Stimulated activated CD4-positive, alpha-beta T cell treated with anti-CD3 and anti-CD28 coated beads, Interleukin-15, amount 100 ng/mL, for 1 hour (primary cell): Measurements from ENCODE around the gene PLCXD1.
"Not testable (repeated sequence)": the region's sequence is repeated elsewhere in the genome, so short reads cannot be mapped to it uniquely, and the experiment has no call there.

Experiments
- DNase-seq, 2 donors: peaks; one replicate each; pipeline ENCODE4 v3.0.0-alpha.2; 2020; ENCODE audit warnings: low read depth in 1 of 2, low spot score in 1 of 2

Gene PLCXD1

GRCh38 chrX:349702-350101 is 68.5 kb downstream of the PLCXD1 start:
- DNase-seq = no peak

GRCh38 chrX:350148-350533 is 69.0 kb downstream of the PLCXD1 start:
- no peak for DNase-seq

GRCh38 chrX:350534-351323 is 69.5 kb downstream of the PLCXD1 start:
- DNase-seq = no peak

- not testable (repeated sequence) for DNase-seq
Observed at GRCh38 chrX:351324-351641, 70.1 kb downstream of the PLCXD1 start.

- DNase-seq = no peak
Observed at GRCh38 chrX:351736-352135, 70.6 kb downstream of the PLCXD1 start.

GRCh38 chrX:352181-352580 is 71.0 kb downstream of the PLCXD1 start:
- no peak for DNase-seq

GRCh38 chrX:352582-353314 is 71.6 kb downstream of the PLCXD1 start:
- DNase-seq = no peak
